ENCODE data around the gene C22orf31. TPM values are rescaled to one million over a fixed set of nuclear protein-coding genes. Genes with fewer than 3 reads are reported as not detected.

Gene C22orf31
- polyA plus RNA-seq, 2 of the 4 experiments (the other 2 are of a cell fraction), result not detected

- ATAC-seq, result no peak
- TF ChIP-seq SREBF2 (IDR thresholded peaks at IDR 0.05) (no peak), POLR2AphosphoS2 (conservative IDR thresholded peaks at IDR 0.05; ENCODE audit: low read length) (no peak), HOXA7 (CRISPR knock-in tag; IDR thresholded peaks at IDR 0.05) (no peak), PBX3 (IDR thresholded peaks at IDR 0.05) (no peak), RCOR1 (IDR thresholded peaks at IDR 0.05; ENCODE audit: low read depth, low read length) (no peak), JUNB (IDR thresholded peaks at IDR 0.05) (no peak), HOXB13 (CRISPR knock-in tag; IDR thresholded peaks at IDR 0.05; ENCODE audit: low read depth) (no peak), JUN (IDR thresholded peaks at IDR 0.05) (no peak), MAX (IDR thresholded peaks at IDR 0.05) (no peak), RFX5 (IDR thresholded peaks at IDR 0.05) (no peak), ZC3H11A (IDR thresholded peaks at IDR 0.05) (no peak), HEYL (CRISPR knock-in tag; IDR thresholded peaks at IDR 0.05) (no peak), HDAC2 (IDR thresholded peaks at IDR 0.05) (no peak), EHF (CRISPR knock-in tag; IDR thresholded peaks at IDR 0.05) (no peak)
- TF ChIP-seq, protein P1, sequence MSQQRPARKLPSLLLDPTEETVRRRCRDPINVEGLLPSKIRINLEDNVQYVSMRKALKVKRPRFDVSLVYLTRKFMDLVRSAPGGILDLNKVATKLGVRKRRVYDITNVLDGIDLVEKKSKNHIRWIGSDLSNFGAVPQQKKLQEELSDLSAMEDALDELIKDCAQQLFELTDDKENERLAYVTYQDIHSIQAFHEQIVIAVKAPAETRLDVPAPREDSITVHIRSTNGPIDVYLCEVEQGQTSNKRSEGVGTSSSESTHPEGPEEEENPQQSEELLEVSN (IDR thresholded peaks at IDR 0.05; ENCODE audit: borderline replicate concordance, low read depth), result no peak
- POLR2A ChIA-PET, result no interaction called here
- no peak overlapping the region for H3K4me2 ChIP-seq
- no peaks in the 10 kb centered on the region for H3K9me3 ChIP-seq
- FAIRE-seq, result no peak
- H3K4me1 ChIP-seq, result 0 out of 3 replicates have a peak, but pooled peaks cover 2% of the 10 kb centered on the region
- CTCF ChIA-PET, result no interaction called here
- no peak for DNase-seq (ENCODE audit: low read depth in 1 of 2, low spot score in 1 of 2)
- H3K4me3 ChIP-seq, result no peak overlapping the region
- no peak overlapping the region for H3K27ac ChIP-seq
- 84% methylated on average over 8 of the region's 8 CpGs for WGBS (ENCODE audit: missing lambda C conversion rate)
These were observed 17.7 kb upstream of the C22orf31 start for GRCh38 chr22:29079218-29079901.

DNA sequence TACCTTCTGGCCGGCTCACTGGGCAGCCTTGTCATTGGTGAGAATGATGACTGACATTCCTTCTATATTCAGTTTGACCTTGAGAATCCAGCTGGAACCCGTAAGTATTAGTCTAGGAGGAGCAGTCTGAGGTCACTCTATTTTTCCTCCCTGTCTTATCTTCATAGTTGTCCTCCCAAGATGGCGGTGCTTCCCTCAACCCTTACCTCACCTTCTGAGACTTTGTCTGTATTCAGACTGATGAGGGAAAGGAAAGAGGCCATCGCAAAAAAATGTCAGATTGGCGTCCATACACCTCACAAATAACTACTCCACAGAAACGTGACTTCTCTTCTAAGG lies 17.2 kb upstream of the C22orf31 start:
- H3K4me3 ChIP-seq, result no peak overlapping the region
- DNase-seq (ENCODE audit: low read depth in 1 of 2, low spot score in 1 of 2) (no peak), ATAC-seq (no peak), FAIRE-seq (no peak)
- TF ChIP-seq, protein P2, sequence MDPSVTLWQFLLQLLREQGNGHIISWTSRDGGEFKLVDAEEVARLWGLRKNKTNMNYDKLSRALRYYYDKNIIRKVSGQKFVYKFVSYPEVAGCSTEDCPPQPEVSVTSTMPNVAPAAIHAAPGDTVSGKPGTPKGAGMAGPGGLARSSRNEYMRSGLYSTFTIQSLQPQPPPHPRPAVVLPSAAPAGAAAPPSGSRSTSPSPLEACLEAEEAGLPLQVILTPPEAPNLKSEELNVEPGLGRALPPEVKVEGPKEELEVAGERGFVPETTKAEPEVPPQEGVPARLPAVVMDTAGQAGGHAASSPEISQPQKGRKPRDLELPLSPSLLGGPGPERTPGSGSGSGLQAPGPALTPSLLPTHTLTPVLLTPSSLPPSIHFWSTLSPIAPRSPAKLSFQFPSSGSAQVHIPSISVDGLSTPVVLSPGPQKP (IDR thresholded peaks at IDR 0.05; ENCODE audit: low read depth, low read length), result no peak
- no peak for TF ChIP-seq RNF2 (IDR thresholded peaks at IDR 0.05; ENCODE audit: borderline replicate concordance, low read depth)
- no peak for TF ChIP-seq NPAS2 (CRISPR knock-in tag; IDR thresholded peaks at IDR 0.05; ENCODE audit: borderline replicate concordance)
- TF ChIP-seq PBX3 (IDR thresholded peaks at IDR 0.05), result no peak
- no peak for TF ChIP-seq ZNF302 (CRISPR knock-in tag; IDR thresholded peaks at IDR 0.05)
- ChIA-PET CTCF (interaction anchor here (0.6 kb wide), 1 partner anchor 38 kb away, joined by 3 read pairs; no protein-coding TSS in a partner anchor), POLR2A (no interaction called here)
- 0 out of 3 replicates have a peak, but pooled peaks cover 2% of the 10 kb centered on the region for H3K4me1 ChIP-seq
- 84% methylated on average over 6 of the region's 6 CpGs for WGBS (ENCODE audit: missing lambda C conversion rate)
- no peak overlapping the region for H3K4me2 ChIP-seq
- no peaks in the 10 kb centered on the region for H3K9me3 ChIP-seq
- H3K27ac ChIP-seq, result no peak overlapping the region

Data from A549 (cell line).